T-helper 17 cell (primary cell): ENCODE measurements around the gene ACAN. TPM values are rescaled to one million over a fixed set of nuclear protein-coding genes. Genes with fewer than 3 reads are reported as not detected.
A peak's percentile ranks its signal among the peaks of the same experiment; 100 is the strongest.

Source experiments
- ATAC-seq: fragments of 150-1000 bp; cut with Tn5 transposase; 2 replicates; pipeline ENCODE4 v1.10.0; 2021; ENCODE audit warnings: mild to moderate bottlenecking, moderate library complexity
- DNase-seq, 3 donors: peaks; one replicate each; pipeline versions ENCODE4 v3.0.0 to v3.0.0-alpha.2; 2020 to 2021
- H3K9me3 ChIP-seq: one replicate; pipeline ENCODE4 v1.7.0; 2013; ENCODE audit warnings: low read length, mild to moderate bottlenecking; ENCODE audit not compliant: control insufficient read depth, poor library complexity, severe bottlenecking
- H3K27ac Mint-ChIP-seq: one replicate; pipeline ENCODE4 v1.8.0; 2022; ENCODE audit warnings: mild to moderate bottlenecking, moderate library complexity, mixed read lengths
- H3K27me3 Mint-ChIP-seq: one replicate; pipeline ENCODE4 v1.8.0; 2022; ENCODE audit warnings: mixed read lengths
- H3K36me3 Mint-ChIP-seq: one replicate; pipeline ENCODE4 v1.8.0; 2022; ENCODE audit warnings: low read depth, mixed read lengths
- H3K4me1 Mint-ChIP-seq: one replicate; pipeline ENCODE4 v1.8.0; 2022; ENCODE audit warnings: mild to moderate bottlenecking, mixed read lengths
- H3K4me3 Mint-ChIP-seq: one replicate; pipeline ENCODE4 v1.8.0; 2022; ENCODE audit warnings: mild to moderate bottlenecking, moderate library complexity, mixed read lengths
- total RNA-seq, 4 donors: library from RNA in 2 of 4; stranded (reverse) in 2 of 4; gene quantifications; one replicate each; pipeline ENCODE4 v1.2.3 and lab custom pipeline; 2022 to 2026

The ACAN gene
- total RNA-seq, 2 donors from 2014 or later: not detected

- Mint-ChIP-seq H3K4me3 (no peak overlapping the region), H3K36me3 (peaks cover 4% of the 10 kb centered on the region), H3K4me1 (peaks cover 4% of the 10 kb centered on the region), H3K27ac (no peak overlapping the region), H3K27me3 (peaks cover 89% of the 10 kb centered on the region)
- DNase-seq (no peak), ATAC-seq (no peak)
- no peaks in the 10 kb centered on the region for H3K9me3 ChIP-seq
These were observed 7.2 kb downstream of the ACAN start for GRCh38 chr15:88810446-88810845.

GRCh38 chr15:88812133-88812532, 8.9 kb downstream of the ACAN start:
- Mint-ChIP-seq H3K36me3 (peaks cover 4% of the 10 kb centered on the region), H3K27ac (no peak overlapping the region), H3K4me3 (no peak overlapping the region), H3K27me3 (peaks cover 76% of the 10 kb centered on the region), H3K4me1 (peaks cover 4% of the 10 kb centered on the region)
- H3K9me3 ChIP-seq: no peaks in the 10 kb centered on the region
- no peak for ATAC-seq
- DNase-seq: no peak

- H3K4me1 Mint-ChIP-seq: peaks cover 4% of the 10 kb centered on the region
These were observed 10.7 kb downstream of the ACAN start for GRCh38 chr15:88813960-88814359.

GRCh38 chr15:88814393-88814792, 11.2 kb downstream of the ACAN start:
- no peak for ATAC-seq
- H3K9me3 ChIP-seq: no peaks in the 10 kb centered on the region
- peaks cover 4% of the 10 kb centered on the region for H3K4me1 Mint-ChIP-seq
- peaks cover 60% of the 10 kb centered on the region for H3K27me3 Mint-ChIP-seq
- no peak overlapping the region for H3K4me3 Mint-ChIP-seq
- peaks cover 2% of the 10 kb centered on the region for H3K36me3 Mint-ChIP-seq
- no peak for DNase-seq
- H3K27ac Mint-ChIP-seq: no peak overlapping the region

More at GRCh38 chr15:88813960-88814359, 10.7 kb downstream of the ACAN start:
- ATAC-seq (no peak), DNase-seq (no peak)
- H3K27me3 Mint-ChIP-seq: peaks cover 62% of the 10 kb centered on the region
- no peaks in the 10 kb centered on the region for H3K9me3 ChIP-seq
- no peak overlapping the region for H3K4me3 Mint-ChIP-seq
- peaks cover 2% of the 10 kb centered on the region for H3K36me3 Mint-ChIP-seq
- no peak overlapping the region for H3K27ac Mint-ChIP-seq

- Mint-ChIP-seq H3K27ac (no peak overlapping the region), H3K27me3 (peaks cover 28% of the 10 kb centered on the region)
These were observed 15.7 kb downstream of the ACAN start for GRCh38 chr15:88818920-88819319.

GRCh38 chr15:88821993-88822392, 18.8 kb downstream of the ACAN start:
- Mint-ChIP-seq H3K4me3 (no peak overlapping the region), H3K27ac (no peak overlapping the region), H3K27me3 (peaks cover 42% of the 10 kb centered on the region), H3K36me3 (peaks cover 2% of the 10 kb centered on the region), H3K4me1 (peaks cover 3% of the 10 kb centered on the region)
- ATAC-seq (no peak), DNase-seq (no peak)
- H3K9me3 ChIP-seq: no peaks in the 10 kb centered on the region

More at GRCh38 chr15:88818920-88819319, 15.7 kb downstream of the ACAN start:
- no peaks in the 10 kb centered on the region for H3K9me3 ChIP-seq
- no peak for ATAC-seq
- Mint-ChIP-seq H3K36me3 (no peaks in the 10 kb centered on the region), H3K4me3 (no peak overlapping the region), H3K4me1 (no peaks in the 10 kb centered on the region)
- no peak for DNase-seq

GRCh38 chr15:88828791-88829190, 25.6 kb downstream of the ACAN start:
- Mint-ChIP-seq H3K27me3 (peaks cover 33% of the 10 kb centered on the region), H3K27ac (no peak overlapping the region), H3K36me3 (peaks cover 2% of the 10 kb centered on the region), H3K4me3 (no peak overlapping the region), H3K4me1 (peaks cover 7% of the 10 kb centered on the region)
- no peak for DNase-seq
- ATAC-seq: no peak
- no peaks in the 10 kb centered on the region for H3K9me3 ChIP-seq

GRCh38 chr15:88830016-88830415, 26.8 kb downstream of the ACAN start:
- Mint-ChIP-seq H3K27me3 (peaks cover 28% of the 10 kb centered on the region), H3K4me1 (peaks cover 10% of the 10 kb centered on the region), H3K4me3 (no peak overlapping the region), H3K27ac (no peak overlapping the region), H3K36me3 (peaks cover 2% of the 10 kb centered on the region)
- no peaks in the 10 kb centered on the region for H3K9me3 ChIP-seq
- ATAC-seq: no peak
- DNase-seq: no peak

- H3K9me3 ChIP-seq: no peaks in the 10 kb centered on the region
- no peaks in the 10 kb centered on the region for H3K36me3 Mint-ChIP-seq
- no peak for DNase-seq
- peaks cover 10% of the 10 kb centered on the region for H3K4me1 Mint-ChIP-seq
- peak overlapping the region; percentile 16 for H3K27ac Mint-ChIP-seq
- H3K27me3 Mint-ChIP-seq: peaks cover 9% of the 10 kb centered on the region
- no peak for ATAC-seq
- peak overlapping the region; percentile 12 for H3K4me3 Mint-ChIP-seq
These were observed 29.8 kb downstream of the ACAN start for GRCh38 chr15:88832820-88833730.

- H3K9me3 ChIP-seq: no peaks in the 10 kb centered on the region
- Mint-ChIP-seq H3K4me3 (no peak overlapping the region), H3K27ac (no peak overlapping the region), H3K27me3 (peaks cover 14% of the 10 kb centered on the region), H3K4me1 (peaks cover 10% of the 10 kb centered on the region), H3K36me3 (no peaks in the 10 kb centered on the region)
- DNase-seq (no peak), ATAC-seq (no peak)
These were observed 30.5 kb downstream of the ACAN start for GRCh38 chr15:88833731-88834100.

GRCh38 chr15:88834211-88834812, 31.1 kb downstream of the ACAN start:
- DNase-seq (peak in 1 of 3 donors; percentile 11), ATAC-seq (no peak)
- peaks cover 19% of the 10 kb centered on the region for H3K27me3 Mint-ChIP-seq
- no peak overlapping the region for H3K4me3 Mint-ChIP-seq
- H3K27ac Mint-ChIP-seq: no peak overlapping the region
- peaks cover 10% of the 10 kb centered on the region for H3K4me1 Mint-ChIP-seq
- H3K9me3 ChIP-seq: no peaks in the 10 kb centered on the region
- H3K36me3 Mint-ChIP-seq: no peaks in the 10 kb centered on the region

GRCh38 chr15:88835119-88835518, 31.9 kb downstream of the ACAN start:
- Mint-ChIP-seq H3K4me3 (no peak overlapping the region), H3K36me3 (no peaks in the 10 kb centered on the region), H3K27me3 (peaks cover 27% of the 10 kb centered on the region), H3K27ac (no peak overlapping the region), H3K4me1 (peaks cover 10% of the 10 kb centered on the region)
- no peak for ATAC-seq
- H3K9me3 ChIP-seq: no peaks in the 10 kb centered on the region
- no peak for DNase-seq

GRCh38 chr15:88835646-88836045, 32.4 kb downstream of the ACAN start:
- Mint-ChIP-seq H3K4me3 (no peak overlapping the region), H3K36me3 (no peaks in the 10 kb centered on the region), H3K27ac (no peak overlapping the region), H3K27me3 (peaks cover 32% of the 10 kb centered on the region), H3K4me1 (peaks cover 10% of the 10 kb centered on the region)
- DNase-seq (no peak), ATAC-seq (no peak)
- no peaks in the 10 kb centered on the region for H3K9me3 ChIP-seq
